ENCODE measurements around the gene ASTL. TPM values are rescaled to one million over a fixed set of nuclear protein-coding genes. Genes with fewer than 3 reads are reported as not detected.

The ASTL gene
- total RNA-seq, 1 experiment from 2014 or later, result not detected

DNA sequence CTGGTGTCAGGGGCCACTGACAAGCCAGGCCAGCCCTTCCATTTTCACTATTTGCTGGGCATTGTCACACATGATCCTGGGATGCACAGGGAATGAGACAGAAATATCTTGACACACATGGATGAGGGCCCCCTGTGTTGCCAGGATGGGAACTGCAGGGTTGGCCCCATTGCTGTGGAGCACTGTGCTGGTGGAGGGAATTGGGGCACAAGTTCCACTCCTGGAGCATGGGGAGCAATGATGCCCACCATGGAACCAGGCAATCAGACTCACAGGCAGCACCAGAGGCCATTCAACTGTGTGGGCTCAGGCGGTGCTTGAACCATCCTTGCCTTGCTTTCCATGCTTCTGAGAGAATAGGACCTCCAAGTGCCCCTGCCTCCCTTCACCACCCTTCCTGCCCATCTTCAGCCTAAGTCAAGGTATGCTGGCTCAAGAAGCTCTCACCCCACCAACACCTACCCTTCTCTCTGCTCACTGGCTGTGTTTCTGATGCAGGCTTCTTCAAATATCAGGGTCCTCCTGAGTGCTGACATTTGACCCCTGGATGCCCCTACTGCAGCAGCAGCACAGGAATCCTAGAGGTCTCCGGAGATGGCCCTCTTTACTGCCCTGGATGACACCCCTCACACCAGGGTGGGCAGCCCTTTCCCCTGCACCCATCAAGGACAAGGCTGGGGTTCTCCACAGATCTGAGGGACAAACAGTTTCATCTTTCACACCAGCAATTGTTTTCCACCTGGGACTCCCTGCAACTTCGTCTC, 33.0 kb downstream of the ASTL start:
- ATAC-seq (no peak), DNase-seq (no peak)
- Histone ChIP-seq H3K4me1 (ENCODE audit: insufficient read depth, low read length) (no peaks in the 10 kb centered on the region), H4K20me1 (ENCODE audit: low read length) (no peaks in the 10 kb centered on the region), H3K36me3 (ENCODE audit: low read depth, low read length) (no peaks in the 10 kb centered on the region), H3K4me3 (ENCODE audit: low read length) (no peak overlapping the region), H2AFZ (ENCODE audit: low read length) (no peak overlapping the region), H3K27me3 (ENCODE audit: low read length) (no peaks in the 10 kb centered on the region), H3K9me3 (ENCODE audit: low read length) (no peaks in the 10 kb centered on the region), H3K4me2 (ENCODE audit: low read length) (no peak overlapping the region), H3K27ac (ENCODE audit: low read length) (no peak overlapping the region), H3F3A (ENCODE audit: low read length, unreplicated experiment) (no peaks in the 10 kb centered on the region), H3K9ac (ENCODE audit: low read length) (no peak overlapping the region), H3K9me2 (replicated peaks; ENCODE audit: low read length) (no peaks in the 10 kb centered on the region), H3K79me2 (ENCODE audit: low read length) (no peaks in the 10 kb centered on the region)
- intact Hi-C loops (cut with micrococcal nuclease), result no loop called here
- no TSS peak for BruUV-seq (replicated peaks)
- TF ChIP-seq EZH2 (IDR thresholded peaks at IDR 0.05; ENCODE audit: low read length, unreplicated experiment) (no peak), EZH2phosphoT487 (IDR thresholded peaks at IDR 0.05; ENCODE audit: borderline replicate concordance, low read length) (no peak)
- TF ChIP-seq, protein P1, sequence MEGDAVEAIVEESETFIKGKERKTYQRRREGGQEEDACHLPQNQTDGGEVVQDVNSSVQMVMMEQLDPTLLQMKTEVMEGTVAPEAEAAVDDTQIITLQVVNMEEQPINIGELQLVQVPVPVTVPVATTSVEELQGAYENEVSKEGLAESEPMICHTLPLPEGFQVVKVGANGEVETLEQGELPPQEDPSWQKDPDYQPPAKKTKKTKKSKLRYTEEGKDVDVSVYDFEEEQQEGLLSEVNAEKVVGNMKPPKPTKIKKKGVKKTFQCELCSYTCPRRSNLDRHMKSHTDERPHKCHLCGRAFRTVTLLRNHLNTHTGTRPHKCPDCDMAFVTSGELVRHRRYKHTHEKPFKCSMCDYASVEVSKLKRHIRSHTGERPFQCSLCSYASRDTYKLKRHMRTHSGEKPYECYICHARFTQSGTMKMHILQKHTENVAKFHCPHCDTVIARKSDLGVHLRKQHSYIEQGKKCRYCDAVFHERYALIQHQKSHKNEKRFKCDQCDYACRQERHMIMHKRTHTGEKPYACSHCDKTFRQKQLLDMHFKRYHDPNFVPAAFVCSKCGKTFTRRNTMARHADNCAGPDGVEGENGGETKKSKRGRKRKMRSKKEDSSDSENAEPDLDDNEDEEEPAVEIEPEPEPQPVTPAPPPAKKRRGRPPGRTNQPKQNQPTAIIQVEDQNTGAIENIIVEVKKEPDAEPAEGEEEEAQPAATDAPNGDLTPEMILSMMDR (conservative IDR thresholded peaks at IDR 0.05; ENCODE audit: low read depth, low read length), result no peak
- ChIA-PET POLR2A (ENCODE audit: unreplicated experiment) (no interaction called here), CTCF (no interaction called here)

DNA sequence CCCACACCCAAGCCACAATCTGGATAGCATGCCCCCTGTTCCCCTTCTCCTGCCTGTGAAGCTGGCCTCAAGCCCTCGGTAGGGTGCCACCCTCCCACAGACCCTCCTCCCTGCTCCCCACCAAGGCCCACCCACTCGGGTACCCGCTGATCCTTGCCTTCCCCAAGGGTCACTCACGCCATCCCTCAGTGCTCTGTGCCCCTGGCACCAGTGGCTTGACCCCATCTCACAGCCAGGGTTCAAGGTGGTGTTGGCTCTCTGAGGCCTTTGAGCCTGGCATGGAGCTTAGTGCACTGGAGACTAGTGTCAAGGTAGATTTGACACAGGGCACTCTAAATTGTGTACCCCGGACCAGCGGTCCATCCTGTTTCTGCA, 33.8 kb downstream of the ASTL start:
- no peaks in the 10 kb centered on the region for H4K20me1 ChIP-seq (ENCODE audit: low read length)
- no peak overlapping the region for H3K9ac ChIP-seq (ENCODE audit: low read length)
- no peak overlapping the region for H2AFZ ChIP-seq (ENCODE audit: low read length)
- BruUV-seq (replicated peaks), result no TSS peak
- POLR2A ChIA-PET (ENCODE audit: unreplicated experiment), result no interaction called here
- H3K4me1 ChIP-seq (ENCODE audit: insufficient read depth, low read length), result no peaks in the 10 kb centered on the region
- H3K4me3 ChIP-seq (ENCODE audit: low read length), result no peak overlapping the region
- no peaks in the 10 kb centered on the region for H3K79me2 ChIP-seq (ENCODE audit: low read length)
- H3K36me3 ChIP-seq (ENCODE audit: low read depth, low read length), result no peaks in the 10 kb centered on the region
- intact Hi-C loops (cut with micrococcal nuclease), result no loop called here
- H3F3A ChIP-seq (ENCODE audit: low read length, unreplicated experiment), result no peaks in the 10 kb centered on the region
- H3K9me2 ChIP-seq (replicated peaks; ENCODE audit: low read length), result no peaks in the 10 kb centered on the region
- H3K4me2 ChIP-seq (ENCODE audit: low read length), result no peak overlapping the region
- H3K27me3 ChIP-seq (ENCODE audit: low read length), result no peaks in the 10 kb centered on the region
- no peak for DNase-seq
- H3K27ac ChIP-seq (ENCODE audit: low read length), result no peak overlapping the region
- TF ChIP-seq EZH2phosphoT487 (IDR thresholded peaks at IDR 0.05; ENCODE audit: borderline replicate concordance, low read length) (no peak), EZH2 (IDR thresholded peaks at IDR 0.05; ENCODE audit: low read length, unreplicated experiment) (no peak)
- TF ChIP-seq, protein P1 (conservative IDR thresholded peaks at IDR 0.05; ENCODE audit: low read depth, low read length), result no peak
- no peaks in the 10 kb centered on the region for H3K9me3 ChIP-seq (ENCODE audit: low read length)
- no peak for ATAC-seq
- CTCF ChIA-PET, result no interaction called here

DNA sequence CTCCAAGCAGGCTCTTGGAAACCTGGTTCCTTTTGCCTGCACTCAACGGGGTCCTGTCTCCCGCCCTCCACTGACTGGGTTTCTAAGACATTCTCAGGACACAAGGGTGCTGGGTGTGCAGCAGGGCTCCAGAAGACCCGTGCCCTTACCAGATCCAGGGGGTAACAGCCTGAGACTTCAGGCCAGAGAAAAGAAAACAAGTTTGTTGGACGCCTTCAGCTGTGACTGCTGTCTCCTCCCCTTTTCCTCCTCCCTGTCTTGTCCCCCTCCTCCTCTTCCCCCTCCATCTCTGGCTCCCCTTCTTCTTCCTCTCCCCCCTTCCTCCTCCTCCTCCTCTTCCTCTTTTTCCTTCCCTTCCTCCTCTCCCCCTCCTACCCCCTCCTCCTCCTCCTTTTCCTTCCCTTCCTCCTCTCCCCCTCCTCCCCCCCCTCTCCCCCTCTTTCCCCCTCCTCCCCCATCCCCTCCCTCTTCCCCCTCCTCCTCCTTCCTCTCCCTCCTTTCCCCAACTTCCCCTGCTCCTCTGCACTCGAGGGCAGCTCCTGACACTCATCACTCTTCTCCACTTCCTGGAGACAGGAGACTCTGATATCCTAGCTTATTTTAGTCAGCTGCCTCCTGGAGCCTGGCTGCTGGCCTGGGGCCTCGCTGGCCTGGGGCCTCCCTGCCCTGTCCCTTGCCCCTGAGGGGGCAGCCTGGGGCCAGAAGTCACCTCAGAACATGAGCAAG, 34.4 kb downstream of the ASTL start:
- no peak overlapping the region for H3K4me2 ChIP-seq (ENCODE audit: low read length)
- H3K9me2 ChIP-seq (replicated peaks; ENCODE audit: low read length), result no peaks in the 10 kb centered on the region
- ChIA-PET CTCF (no interaction called here), POLR2A (ENCODE audit: unreplicated experiment) (no interaction called here)
- intact Hi-C loops (cut with micrococcal nuclease), result no loop called here
- no peak overlapping the region for H3K4me3 ChIP-seq (ENCODE audit: low read length)
- BruUV-seq (replicated peaks), result no TSS peak
- TF ChIP-seq, protein P1 (conservative IDR thresholded peaks at IDR 0.05; ENCODE audit: low read depth, low read length), result no peak
- TF ChIP-seq EZH2 (IDR thresholded peaks at IDR 0.05; ENCODE audit: low read length, unreplicated experiment), result no peak
- no peak for TF ChIP-seq EZH2phosphoT487 (IDR thresholded peaks at IDR 0.05; ENCODE audit: borderline replicate concordance, low read length)
- H3K27ac ChIP-seq (ENCODE audit: low read length), result no peak overlapping the region
- no peaks in the 10 kb centered on the region for H3K36me3 ChIP-seq (ENCODE audit: low read depth, low read length)
- DNase-seq (no peak), ATAC-seq (no peak)
- no peaks in the 10 kb centered on the region for H3K4me1 ChIP-seq (ENCODE audit: insufficient read depth, low read length)
- no peaks in the 10 kb centered on the region for H3F3A ChIP-seq (ENCODE audit: low read length, unreplicated experiment)
- H3K79me2 ChIP-seq (ENCODE audit: low read length), result no peaks in the 10 kb centered on the region
- H3K27me3 ChIP-seq (ENCODE audit: low read length), result no peaks in the 10 kb centered on the region
- H3K9ac ChIP-seq (ENCODE audit: low read length), result no peak overlapping the region
- no peak overlapping the region for H2AFZ ChIP-seq (ENCODE audit: low read length)
- no peaks in the 10 kb centered on the region for H3K9me3 ChIP-seq (ENCODE audit: low read length)
- H4K20me1 ChIP-seq (ENCODE audit: low read length), result no peaks in the 10 kb centered on the region

All from PC-3 (cell line).